ENCODE data around the gene ELMOD1.

- TF ChIP-seq CTCF (IDR thresholded peaks at IDR 0.05), result no peak
- TF ChIP-seq POLR2A (IDR thresholded peaks at IDR 0.05), result no peak
These were observed 17.9 kb downstream of the ELMOD1 start for GRCh38 chr11:107608809-107609208.
